ENCODE data around the gene NEMP1.
"Not testable (repeated sequence)": the region's sequence is repeated elsewhere in the genome, so short reads cannot be mapped to it uniquely, and the experiment has no call there.

The NEMP1 gene

DNA sequence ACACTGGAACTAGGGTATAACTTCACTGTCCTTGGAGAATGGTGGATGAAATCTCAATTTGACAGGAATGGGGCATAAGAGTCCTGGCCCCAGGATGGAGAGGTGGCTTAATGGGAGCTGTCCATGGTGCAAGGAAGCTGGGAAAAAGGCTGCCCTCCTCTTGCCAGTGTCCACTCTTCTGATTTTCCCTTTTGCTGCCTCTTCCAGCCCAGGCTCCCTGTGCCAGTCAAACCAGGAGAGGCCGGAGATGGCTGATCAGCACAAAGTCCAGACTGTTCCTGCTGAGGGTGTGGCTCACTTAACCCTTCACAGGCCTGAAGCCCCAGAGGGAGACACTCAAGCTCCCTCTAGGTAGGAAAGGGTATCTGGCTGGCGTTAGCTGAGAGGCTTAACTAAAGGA is 28.7 kb downstream of the NEMP1 start, which contains the start of gene MYO1A:
MYO1A (minus strand) TSS at position 240 of the 400 bp plus-strand sequence. CDS start 1,806 bp downstream, outside the sequence.
- DNase-seq: no peak

DNA sequence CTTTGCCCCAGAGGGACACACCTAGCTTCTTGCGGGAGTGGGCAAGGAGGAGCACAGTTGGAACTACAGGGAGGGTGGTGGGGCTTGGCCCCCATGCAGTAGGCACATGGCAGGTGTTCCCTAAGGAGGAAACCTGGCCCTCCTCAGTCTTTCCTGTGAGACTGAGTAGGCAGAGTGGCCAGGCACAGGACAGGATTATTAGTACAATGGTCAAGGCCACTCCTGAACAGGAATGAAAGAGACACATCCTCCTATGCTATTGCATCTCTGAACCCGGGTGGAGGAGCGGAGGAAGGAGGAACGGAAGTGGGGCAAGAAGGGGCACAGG is 29.5 kb downstream of the NEMP1 start:
- no peak for DNase-seq

DNA sequence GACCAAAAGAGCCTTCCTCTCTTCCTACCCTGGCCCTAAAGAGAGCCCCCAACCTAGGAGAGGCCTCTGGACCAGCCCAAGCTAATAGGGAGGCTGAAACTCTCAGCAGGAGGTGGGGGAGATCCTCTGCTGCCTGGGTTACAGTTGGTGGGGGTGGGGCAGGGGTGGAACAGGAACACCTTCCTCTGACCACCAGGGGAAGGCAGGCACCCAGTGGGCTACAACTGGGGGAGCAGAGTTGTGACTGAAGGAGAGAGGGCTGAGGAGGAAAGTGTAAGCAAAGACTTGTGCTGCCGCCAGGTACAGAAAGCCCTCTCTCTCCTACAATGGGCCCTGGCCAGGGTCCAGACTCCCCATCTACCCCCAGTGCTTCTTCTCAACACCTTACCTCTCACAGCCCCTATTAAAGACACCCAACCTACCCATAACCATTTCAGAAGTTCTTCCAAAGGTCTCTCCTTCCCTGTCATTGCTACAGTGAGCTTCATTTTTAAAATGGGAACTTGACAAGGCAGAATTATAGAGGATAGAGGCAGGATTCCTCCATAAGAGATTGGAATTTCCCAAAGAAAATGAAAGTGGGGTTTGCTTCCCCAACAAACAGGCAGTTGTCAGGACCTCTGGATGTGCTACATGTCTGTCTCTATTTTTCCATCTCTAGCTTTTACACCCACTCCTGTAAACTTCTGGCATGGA is 30.0 kb downstream of the NEMP1 start:
- DNase-seq: no peak

GRCh38 chr12:57047981-57048380 is 30.6 kb downstream of the NEMP1 start:
- no peak for DNase-seq

- peak; percentile 74 to 85 for DNase-seq
Observed at GRCh38 chr12:57046947-57047890, 31.4 kb downstream of the NEMP1 start.

- peak; percentile 14 to 36 for DNase-seq
Observed at GRCh38 chr12:57046086-57046791, 32.4 kb downstream of the NEMP1 start.

GRCh38 chr12:57044889-57045288 is 33.7 kb downstream of the NEMP1 start:
- no peak for DNase-seq

DNA sequence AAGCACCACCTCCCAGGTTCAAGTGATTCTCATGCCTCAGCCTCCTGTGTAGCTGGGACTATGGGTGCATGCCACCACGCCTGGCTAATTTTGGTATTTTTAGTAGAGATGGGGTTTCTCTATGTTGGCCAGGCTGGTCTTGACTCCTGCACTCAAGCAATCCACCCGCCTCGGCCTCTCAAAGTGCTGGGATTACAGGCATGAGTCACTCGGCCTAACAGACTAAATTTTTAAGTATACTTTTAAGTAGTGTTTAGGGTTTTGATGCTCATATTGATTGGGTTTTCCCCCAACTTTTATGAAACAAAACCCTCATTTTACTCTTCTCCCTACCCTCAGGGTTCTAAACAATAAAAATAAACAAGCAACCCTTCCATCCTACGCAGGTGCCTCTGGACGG is 34.1 kb downstream of the NEMP1 start:
- no peak for DNase-seq

DNA sequence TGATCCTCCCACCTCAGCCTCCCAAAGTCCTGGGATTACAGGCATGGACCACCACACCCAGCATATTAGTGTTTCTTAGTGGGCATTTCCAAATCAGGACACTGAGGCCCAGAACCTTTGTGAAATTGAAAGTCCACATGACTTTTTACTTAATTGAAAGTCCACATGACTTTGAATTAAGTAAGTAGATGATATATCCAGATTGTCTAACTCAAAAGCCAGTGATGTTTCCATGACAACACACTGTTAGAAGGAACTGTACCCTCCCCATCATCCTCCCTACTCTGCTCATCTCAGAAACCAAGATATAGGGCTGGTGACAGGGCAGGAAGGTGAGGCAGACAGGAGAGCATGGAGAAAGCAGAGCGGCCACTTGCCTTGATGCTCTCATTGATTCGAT is 35.9 kb downstream of the NEMP1 start:
- no peak for DNase-seq

GRCh38 chr12:57040750-57041149 is 37.8 kb downstream of the NEMP1 start:
- no peak for DNase-seq

DNA sequence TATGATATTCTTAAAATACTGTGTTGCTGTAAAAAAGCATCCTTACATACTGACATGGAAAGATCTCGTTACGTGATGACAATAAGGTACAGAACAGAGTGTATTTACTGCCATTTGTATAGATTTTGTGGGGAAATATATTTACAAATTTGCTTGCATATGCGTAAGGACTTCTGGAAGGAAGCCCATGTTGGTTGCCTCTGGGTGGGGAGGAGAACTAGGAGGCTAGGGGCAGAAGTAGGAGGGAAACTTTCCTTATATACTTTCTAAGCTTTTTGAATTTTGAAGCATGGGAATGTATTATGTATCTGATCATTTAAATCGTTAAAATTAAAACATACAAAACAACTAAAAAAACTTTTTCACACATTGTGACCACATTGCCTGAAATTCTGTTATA is 38.4 kb downstream of the NEMP1 start:
- no peak for DNase-seq

DNA sequence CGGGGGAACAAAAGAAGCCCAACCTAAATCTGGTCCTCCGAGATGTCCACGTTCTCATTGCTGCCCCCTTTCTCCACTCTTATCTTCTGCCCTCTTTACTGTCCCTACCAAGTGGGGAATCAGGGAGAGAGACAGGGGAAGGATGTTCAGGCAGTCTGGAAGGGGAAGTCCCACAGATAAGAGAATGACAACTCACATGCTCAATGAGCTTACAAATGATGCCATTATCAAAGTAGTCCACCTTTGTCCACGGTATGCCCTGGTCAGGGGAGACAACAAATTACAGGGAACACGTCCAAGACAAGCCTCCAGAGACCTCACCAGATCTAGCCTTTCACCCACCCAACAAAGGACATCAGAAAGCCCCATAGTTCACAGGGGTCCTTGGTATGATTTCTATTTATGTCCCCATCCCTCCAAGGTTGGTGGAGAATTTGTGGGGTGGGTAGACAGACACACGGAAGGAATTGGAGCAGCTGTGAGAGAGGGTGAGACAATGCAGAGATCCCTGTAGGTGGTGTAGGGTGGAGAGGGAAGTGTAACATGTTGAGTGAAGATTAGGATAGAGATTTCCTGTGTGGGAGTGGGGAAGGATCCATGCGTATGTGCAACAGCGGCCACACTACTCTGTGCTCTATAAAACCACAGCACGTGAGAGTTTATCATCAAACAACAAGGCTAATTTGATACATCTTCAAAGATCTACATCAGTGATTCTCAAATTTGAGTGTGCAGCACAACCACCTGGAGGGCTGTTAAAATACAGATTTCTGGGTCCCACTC is 39.4 kb downstream of the NEMP1 start:
- DNase-seq: no peak

DNA sequence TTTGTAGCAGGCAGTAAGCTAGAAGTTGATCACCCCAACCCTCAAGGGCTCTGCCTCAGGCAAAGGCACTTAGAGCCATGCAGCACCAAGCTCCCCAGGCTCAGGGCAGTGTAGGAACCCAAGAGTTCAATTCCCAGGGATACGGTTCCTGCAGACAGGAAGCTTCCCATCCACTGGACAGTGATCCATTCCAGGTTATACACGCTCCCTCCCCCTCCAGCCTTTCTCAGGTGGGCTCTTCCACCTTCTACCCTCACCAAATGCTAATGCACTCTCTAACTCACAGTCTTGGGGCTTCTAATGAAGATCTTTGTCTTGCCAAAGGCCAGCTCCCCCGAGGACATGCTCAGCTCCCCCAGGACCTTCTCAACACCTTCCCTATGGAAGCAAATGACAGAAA is 41.3 kb downstream of the NEMP1 start:
- no peak for DNase-seq

GRCh38 chr12:57033431-57033830 is 45.2 kb downstream of the NEMP1 start:
- DNase-seq: no peak

- DNase-seq: no peak
Observed at GRCh38 chr12:57031789-57032188, 46.8 kb downstream of the NEMP1 start.

- peak; percentile 55 to 68 for DNase-seq
Observed at GRCh38 chr12:57031138-57031725, 47.4 kb downstream of the NEMP1 start.

DNA sequence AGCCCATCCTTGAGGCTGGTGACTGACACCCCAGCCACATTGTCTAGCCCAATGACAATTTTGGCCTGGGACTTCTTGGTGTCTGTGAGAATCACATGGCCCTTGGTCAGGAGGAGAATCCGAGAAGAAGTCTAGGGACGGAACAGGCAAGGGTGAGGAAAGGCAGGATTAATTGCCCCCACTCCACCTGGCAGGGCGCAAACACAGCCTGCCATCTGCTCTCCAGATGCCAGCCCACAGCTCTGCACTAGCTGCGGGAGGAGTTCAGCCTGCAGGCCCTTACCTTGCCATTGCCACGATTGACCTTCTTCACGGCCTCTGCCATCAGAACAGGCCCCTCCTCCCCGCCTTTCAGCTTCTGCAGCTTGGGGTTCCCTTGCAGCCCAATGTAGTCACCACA is 49.1 kb downstream of the NEMP1 start:
- DNase-seq: no peak

DNA sequence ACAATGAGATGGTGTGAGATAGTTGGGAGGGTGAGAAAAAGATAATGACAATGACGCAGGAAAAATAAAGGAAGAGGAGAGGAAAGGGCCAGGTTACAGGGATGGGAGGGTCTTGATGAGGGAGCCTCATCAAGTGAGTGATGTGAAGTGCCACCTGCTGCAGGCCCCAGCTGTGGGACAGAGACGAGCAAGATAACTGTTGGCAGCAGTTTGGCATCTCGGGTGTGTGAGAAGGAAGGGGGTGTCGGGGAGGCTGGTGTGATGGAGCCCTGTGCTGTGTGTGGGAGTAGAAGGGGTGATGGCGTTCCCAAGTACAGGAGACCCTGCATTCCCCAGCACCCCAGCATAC is 50.8 kb downstream of the NEMP1 start:
- DNase-seq: no peak

DNA sequence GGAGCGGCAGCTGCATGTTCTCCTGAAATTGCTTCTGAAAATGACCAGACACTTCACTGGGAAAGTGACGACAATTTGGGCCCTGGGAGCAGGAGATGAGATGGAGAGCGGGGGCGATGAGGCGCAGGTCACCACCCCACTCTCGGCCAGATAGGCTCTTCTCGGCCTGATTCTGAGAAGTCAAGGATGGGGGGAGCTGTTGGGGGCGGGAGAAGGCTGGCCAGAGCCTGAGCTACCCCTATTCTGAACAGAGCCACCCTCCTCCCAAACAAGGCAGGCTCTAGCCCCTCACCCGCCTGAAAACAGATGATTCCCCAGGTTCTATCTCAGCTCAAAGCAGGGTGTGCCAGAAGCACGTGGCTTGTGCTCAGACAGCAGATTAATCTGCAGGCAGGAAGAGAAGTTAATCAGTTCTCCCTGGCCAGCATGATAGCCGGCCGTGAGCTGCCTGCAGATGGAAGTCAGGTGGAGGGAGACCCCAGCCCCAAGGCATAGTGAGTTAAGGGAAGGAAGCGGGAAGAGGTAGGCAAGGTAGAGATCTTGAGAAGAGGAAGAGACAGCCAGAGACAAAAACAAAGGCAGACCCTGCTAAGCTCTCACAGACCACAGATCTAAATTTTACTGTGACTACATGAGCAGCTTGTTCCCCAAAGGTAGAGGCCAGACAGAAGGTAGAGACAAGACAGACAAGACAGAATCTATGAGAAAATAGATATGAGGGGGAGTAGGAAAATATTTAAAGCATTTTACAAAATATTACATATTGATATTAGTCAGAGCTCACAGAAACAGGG is 51.4 kb downstream of the NEMP1 start:
- no peak for DNase-seq

GRCh38 chr12:57025196-57025595 is 53.4 kb downstream of the NEMP1 start:
- DNase-seq: no peak

GRCh38 chr12:57022324-57022723 is 56.3 kb downstream of the NEMP1 start:
- DNase-seq: not testable (repeated sequence)
